Bronchial epithelial cell (primary cell): ENCODE data around the gene SCLT1. TPM values are rescaled to one million over a fixed set of nuclear protein-coding genes. Genes with fewer than 3 reads are reported as not detected.

Source experiments
- DNase-seq: peaks from one replicate; pipeline ENCODE4 v3.0.0-alpha.2; 2010; ENCODE audit warnings: low read depth
- FAIRE-seq: peaks from 2 replicates; lab custom pipeline; 2011; peaks lifted over from hg19 to GRCh38; lab: Jason Lieb, UNC
- H3K27me3 ChIP-seq: 2 replicates; pipeline ENCODE4 v1.5.1; 2011; ENCODE audit warnings: low read length; ENCODE audit not compliant: control insufficient read depth, insufficient read depth
- H3K36me3 ChIP-seq: 2 replicates; pipeline ENCODE4 v1.5.1; 2011; ENCODE audit warnings: low read length; ENCODE audit not compliant: control insufficient read depth, insufficient read depth
- H3K4me3 ChIP-seq: 2 replicates; pipeline ENCODE4 v1.5.1; 2011; ENCODE audit warnings: mild to moderate bottlenecking, low read depth, low read length, control low read depth
- total RNA-seq: library from RNA; depleted of rRNA; stranded (reverse); fragments of >200 nt; gene quantifications from 2 replicates; pipeline ENCODE4 v1.2.1, GENCODE V29; 2014
- TF ChIP-seq, protein P1 (sequence below): IDR thresholded peaks from 2 replicates; pipeline ENCODE4 v1.5.1; 2011; ENCODE audit warnings: mild to moderate bottlenecking, moderate library complexity, low read length, control low read depth, inconsistent platforms; ENCODE audit not compliant: insufficient read depth, severe bottlenecking

SCLT1 gene
- total RNA-seq, 1 donor from 2014 or later, result 5.3 TPM

- DNase-seq (no peak), FAIRE-seq (no peak)
- no peak overlapping the region for H3K4me3 ChIP-seq
- no peaks in the 10 kb centered on the region for H3K27me3 ChIP-seq
- H3K36me3 ChIP-seq, result peaks cover 1% of the 10 kb centered on the region
- TF ChIP-seq, protein P1, sequence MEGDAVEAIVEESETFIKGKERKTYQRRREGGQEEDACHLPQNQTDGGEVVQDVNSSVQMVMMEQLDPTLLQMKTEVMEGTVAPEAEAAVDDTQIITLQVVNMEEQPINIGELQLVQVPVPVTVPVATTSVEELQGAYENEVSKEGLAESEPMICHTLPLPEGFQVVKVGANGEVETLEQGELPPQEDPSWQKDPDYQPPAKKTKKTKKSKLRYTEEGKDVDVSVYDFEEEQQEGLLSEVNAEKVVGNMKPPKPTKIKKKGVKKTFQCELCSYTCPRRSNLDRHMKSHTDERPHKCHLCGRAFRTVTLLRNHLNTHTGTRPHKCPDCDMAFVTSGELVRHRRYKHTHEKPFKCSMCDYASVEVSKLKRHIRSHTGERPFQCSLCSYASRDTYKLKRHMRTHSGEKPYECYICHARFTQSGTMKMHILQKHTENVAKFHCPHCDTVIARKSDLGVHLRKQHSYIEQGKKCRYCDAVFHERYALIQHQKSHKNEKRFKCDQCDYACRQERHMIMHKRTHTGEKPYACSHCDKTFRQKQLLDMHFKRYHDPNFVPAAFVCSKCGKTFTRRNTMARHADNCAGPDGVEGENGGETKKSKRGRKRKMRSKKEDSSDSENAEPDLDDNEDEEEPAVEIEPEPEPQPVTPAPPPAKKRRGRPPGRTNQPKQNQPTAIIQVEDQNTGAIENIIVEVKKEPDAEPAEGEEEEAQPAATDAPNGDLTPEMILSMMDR, result no peak
Measured at GRCh38 chr4:128837198-128837597, 256.1 kb downstream of the SCLT1 start.

- DNase-seq (no peak), FAIRE-seq (no peak)
- TF ChIP-seq, protein P1, result no peak
- H3K4me3 ChIP-seq, result no peak overlapping the region
- peaks cover 1% of the 10 kb centered on the region for H3K36me3 ChIP-seq
- no peaks in the 10 kb centered on the region for H3K27me3 ChIP-seq
Measured at GRCh38 chr4:128835498-128836222, 257.7 kb downstream of the SCLT1 start.

Other genes with a start within 250 kb of the SCLT1 start
- 4.7 and 6.6 TPM in 2 replicates for gene C4orf33, start 2.6 kb upstream of the SCLT1 start, total RNA-seq